GM18505 (cell line): ENCODE measurements around the gene CHP2.

Experiments used
- ATAC-seq: cut with Tn5 transposase; IDR thresholded peaks from one replicate; pipeline ENCODE4 v1.9.1; 2021; ENCODE audit not compliant: unreplicated experiment
- POLR2A ChIP-seq: IDR thresholded peaks from 4 replicates; pipeline ENCODE4 v1.6.1; 2011; ENCODE audit warnings: borderline replicate concordance; ENCODE audit not compliant: insufficient read depth, insufficient read length; ENCODE audit errors: extremely low read depth

CHP2 gene

DNA sequence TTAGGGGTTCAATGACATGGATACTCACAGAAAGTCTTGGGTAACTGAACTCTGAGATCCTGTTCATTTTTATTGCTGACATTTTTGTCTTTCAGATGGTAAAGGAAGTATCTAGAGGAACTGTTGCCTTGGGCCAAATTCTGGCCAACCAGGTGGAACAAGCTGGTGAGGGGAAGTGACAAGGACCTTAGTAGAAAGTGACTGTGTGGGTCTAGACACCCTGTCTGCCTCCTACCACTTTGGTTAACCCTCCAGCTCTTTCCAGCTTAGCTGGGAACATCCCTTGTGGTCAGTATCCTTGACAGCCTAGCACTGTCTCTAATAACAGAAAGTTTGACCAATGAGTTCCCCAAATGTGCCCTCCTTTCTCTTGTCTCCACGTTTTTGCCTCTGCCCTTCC, 52.2 kb downstream of the CHP2 start:
- TF ChIP-seq POLR2A: no peak
- ATAC-seq: no peak
